ENCODE data around the gene SPEM1. TPM values are rescaled to one million over a fixed set of nuclear protein-coding genes. Genes with fewer than 3 reads are reported as not detected.
A peak's percentile ranks its signal among the peaks of the same experiment; 100 is the strongest.

SPEM1 gene
- not detected in 2 replicates for total RNA-seq

DNA sequence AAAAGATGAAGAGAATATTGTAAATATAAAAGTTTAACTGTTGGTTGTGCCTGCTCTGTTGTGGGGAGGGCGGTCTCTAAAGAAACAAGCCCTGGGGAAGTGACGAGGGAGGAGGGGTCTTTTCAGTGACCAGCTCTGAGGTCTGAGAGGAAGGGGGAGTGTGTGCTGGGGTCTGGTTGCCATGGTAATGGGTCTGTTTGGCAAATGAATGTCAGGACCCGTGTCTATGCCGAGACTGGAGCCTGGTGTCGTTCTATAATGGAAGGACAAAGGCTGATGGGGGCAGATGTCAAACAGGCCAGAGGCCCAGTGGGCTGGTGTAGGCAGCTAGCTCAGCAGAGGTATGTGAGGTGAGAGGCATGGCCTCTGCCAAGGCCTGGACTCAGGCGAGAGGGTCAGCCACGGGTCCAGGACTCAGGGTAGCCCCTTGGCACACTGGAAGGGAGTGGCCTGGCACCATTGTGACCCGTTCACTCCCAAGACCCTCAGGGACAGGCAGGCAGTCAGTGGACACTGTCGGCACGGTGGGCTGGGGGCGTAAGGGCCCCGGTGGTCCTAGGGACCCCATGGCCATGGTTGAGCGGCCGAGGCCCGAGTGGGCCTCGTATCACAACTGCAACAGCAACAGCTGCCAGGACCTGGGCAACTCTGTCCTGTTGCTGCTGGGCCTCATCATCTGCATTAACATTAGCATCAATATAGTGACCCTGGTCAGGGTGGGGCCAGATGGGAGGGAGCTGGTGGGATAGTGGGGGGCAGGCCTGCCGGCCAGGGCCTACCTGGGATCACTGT, at the start of gene SPEM1:
Gene SPEM1 (plus strand): TSS at position 506 of the 792 bp plus-strand sequence. CDS start 61 bp downstream, at position 567.
- Histone ChIP-seq H3K4me3 (ENCODE audit: low read depth, low read length) (no peak within 1 kb of the TSS), H3K27me3 (ENCODE audit: control insufficient read depth, insufficient read depth, low read length) (no peaks in the 10 kb centered on the region), H3K36me3 (ENCODE audit: control insufficient read depth, insufficient read depth, low read length) (no peaks in the 10 kb centered on the region)
- DNase-seq (ENCODE audit: low read depth), result no peak
- TF ChIP-seq, protein P1, sequence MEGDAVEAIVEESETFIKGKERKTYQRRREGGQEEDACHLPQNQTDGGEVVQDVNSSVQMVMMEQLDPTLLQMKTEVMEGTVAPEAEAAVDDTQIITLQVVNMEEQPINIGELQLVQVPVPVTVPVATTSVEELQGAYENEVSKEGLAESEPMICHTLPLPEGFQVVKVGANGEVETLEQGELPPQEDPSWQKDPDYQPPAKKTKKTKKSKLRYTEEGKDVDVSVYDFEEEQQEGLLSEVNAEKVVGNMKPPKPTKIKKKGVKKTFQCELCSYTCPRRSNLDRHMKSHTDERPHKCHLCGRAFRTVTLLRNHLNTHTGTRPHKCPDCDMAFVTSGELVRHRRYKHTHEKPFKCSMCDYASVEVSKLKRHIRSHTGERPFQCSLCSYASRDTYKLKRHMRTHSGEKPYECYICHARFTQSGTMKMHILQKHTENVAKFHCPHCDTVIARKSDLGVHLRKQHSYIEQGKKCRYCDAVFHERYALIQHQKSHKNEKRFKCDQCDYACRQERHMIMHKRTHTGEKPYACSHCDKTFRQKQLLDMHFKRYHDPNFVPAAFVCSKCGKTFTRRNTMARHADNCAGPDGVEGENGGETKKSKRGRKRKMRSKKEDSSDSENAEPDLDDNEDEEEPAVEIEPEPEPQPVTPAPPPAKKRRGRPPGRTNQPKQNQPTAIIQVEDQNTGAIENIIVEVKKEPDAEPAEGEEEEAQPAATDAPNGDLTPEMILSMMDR (IDR thresholded peaks at IDR 0.05; ENCODE audit: insufficient read depth, low read length, poor library complexity, severe bottlenecking), result no peak

- H3K27me3 ChIP-seq (ENCODE audit: control insufficient read depth, insufficient read depth, low read length), result peaks cover 2% of the 10 kb centered on the region
- DNase-seq (ENCODE audit: low read depth), result no peak
- no peak overlapping the region for H3K4me3 ChIP-seq (ENCODE audit: low read depth, low read length)
- TF ChIP-seq, protein P1 (IDR thresholded peaks at IDR 0.05; ENCODE audit: insufficient read depth, low read length, poor library complexity, severe bottlenecking), result no peak
- H3K36me3 ChIP-seq (ENCODE audit: control insufficient read depth, insufficient read depth, low read length), result no peaks in the 10 kb centered on the region
These were observed 49.3 kb upstream of the SPEM1 start for GRCh38 chr17:7370853-7371252.

DNA sequence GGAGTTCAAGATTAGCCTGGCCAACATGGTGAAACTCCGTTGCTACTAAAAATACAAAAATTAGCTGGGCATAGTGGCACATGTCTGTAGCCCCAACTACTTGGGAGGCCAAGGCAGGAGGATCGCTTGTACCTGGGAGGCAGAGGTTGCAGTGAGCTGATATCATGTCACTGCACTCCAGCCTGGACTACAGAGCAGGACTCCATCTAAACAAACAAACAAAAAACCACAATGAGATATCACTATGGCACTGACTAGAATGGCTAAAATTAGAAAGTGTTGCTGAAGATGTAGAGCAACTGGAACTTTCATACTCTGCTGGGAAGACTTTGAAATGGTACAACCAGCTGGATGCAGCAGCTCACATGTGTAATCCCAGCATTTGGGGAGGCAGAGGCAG, 45.8 kb upstream of the SPEM1 start:
- no peak overlapping the region for H3K4me3 ChIP-seq (ENCODE audit: low read depth, low read length)
- TF ChIP-seq, protein P1 (IDR thresholded peaks at IDR 0.05; ENCODE audit: insufficient read depth, low read length, poor library complexity, severe bottlenecking), result no peak
- no peaks in the 10 kb centered on the region for H3K36me3 ChIP-seq (ENCODE audit: control insufficient read depth, insufficient read depth, low read length)
- no peak for DNase-seq (ENCODE audit: low read depth)
- H3K27me3 ChIP-seq (ENCODE audit: control insufficient read depth, insufficient read depth, low read length), result no peaks in the 10 kb centered on the region

DNA sequence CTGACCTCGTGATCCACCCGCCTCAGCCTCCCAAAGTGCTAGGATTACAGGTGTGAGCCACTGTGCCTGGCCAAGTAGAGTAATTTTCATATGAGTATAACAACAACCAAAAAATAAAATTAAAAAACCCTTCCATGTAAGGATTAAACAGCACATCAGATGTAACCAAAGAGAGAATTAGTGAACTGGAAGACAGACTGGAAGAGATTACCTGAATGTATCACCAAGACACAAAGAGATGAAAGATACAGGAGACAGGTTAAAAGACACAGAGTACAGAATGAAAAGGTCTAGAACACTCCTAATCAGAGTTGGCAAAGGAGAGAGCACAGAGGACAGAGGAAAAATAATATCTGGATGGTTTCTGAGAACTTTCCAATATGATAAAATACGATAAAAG, 41.0 kb upstream of the SPEM1 start:
- H3K27me3 ChIP-seq (ENCODE audit: control insufficient read depth, insufficient read depth, low read length), result no peaks in the 10 kb centered on the region
- no peak overlapping the region for H3K4me3 ChIP-seq (ENCODE audit: low read depth, low read length)
- TF ChIP-seq, protein P1 (IDR thresholded peaks at IDR 0.05; ENCODE audit: insufficient read depth, low read length, poor library complexity, severe bottlenecking), result no peak
- no peaks in the 10 kb centered on the region for H3K36me3 ChIP-seq (ENCODE audit: control insufficient read depth, insufficient read depth, low read length)
- DNase-seq (ENCODE audit: low read depth), result no peak

- no peaks in the 10 kb centered on the region for H3K36me3 ChIP-seq (ENCODE audit: control insufficient read depth, insufficient read depth, low read length)
- no peaks in the 10 kb centered on the region for H3K27me3 ChIP-seq (ENCODE audit: control insufficient read depth, insufficient read depth, low read length)
- DNase-seq (ENCODE audit: low read depth), result no peak
- TF ChIP-seq, protein P1 (IDR thresholded peaks at IDR 0.05; ENCODE audit: insufficient read depth, low read length, poor library complexity, severe bottlenecking), result no peak
- H3K4me3 ChIP-seq (ENCODE audit: low read depth, low read length), result peak overlapping the region; percentile 53
These were observed 39.8 kb upstream of the SPEM1 start for GRCh38 chr17:7380321-7380720.

All from kidney epithelial cell (primary cell).